ENCODE data around the gene HNF1A.
"Not testable (repeated sequence)": the region's sequence is repeated elsewhere in the genome, so short reads cannot be mapped to it uniquely, and the experiment has no call there.

Gene HNF1A

DNA sequence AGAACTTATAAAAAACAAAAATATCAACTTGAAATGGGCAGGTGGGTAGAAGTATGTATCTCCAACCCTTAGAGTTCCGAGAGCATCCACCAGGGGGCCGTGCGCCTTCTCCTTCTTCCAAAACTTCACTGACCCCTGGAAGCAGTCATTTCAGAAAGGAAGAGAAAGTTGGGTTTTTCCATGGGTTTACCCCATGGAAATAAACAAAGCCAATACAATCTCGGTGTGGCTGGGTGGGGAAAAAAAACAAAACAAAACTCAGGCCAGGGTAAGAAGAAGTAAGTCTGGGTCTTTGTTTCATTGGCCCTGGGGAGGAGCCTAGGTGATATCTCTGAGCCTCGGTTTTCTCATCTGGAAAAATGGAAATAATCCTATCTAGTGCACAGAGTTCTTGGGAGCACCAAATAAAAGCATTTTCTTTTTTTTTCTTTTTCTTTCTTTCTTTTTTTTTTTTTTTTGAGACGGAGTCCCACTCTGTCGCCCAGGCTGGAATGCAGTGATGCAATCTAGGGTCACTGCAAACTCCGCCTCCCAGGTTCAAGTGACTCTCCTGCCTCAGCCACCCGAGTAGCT, 33.6 kb upstream of the HNF1A start:
- no peaks in the 10 kb centered on the region for H3K9me3 Mint-ChIP-seq (ENCODE audit: low read depth)
- no peak overlapping the region for H3K4me3 Mint-ChIP-seq
- H3K4me1 Mint-ChIP-seq (ENCODE audit: low read depth), result peaks cover 2% of the 10 kb centered on the region
- no peaks in the 10 kb centered on the region for H3K36me3 Mint-ChIP-seq
- H3K27me3 Mint-ChIP-seq, result peaks cover under 1% of the 10 kb centered on the region
- H3K27ac Mint-ChIP-seq, result no peak overlapping the region

DNA sequence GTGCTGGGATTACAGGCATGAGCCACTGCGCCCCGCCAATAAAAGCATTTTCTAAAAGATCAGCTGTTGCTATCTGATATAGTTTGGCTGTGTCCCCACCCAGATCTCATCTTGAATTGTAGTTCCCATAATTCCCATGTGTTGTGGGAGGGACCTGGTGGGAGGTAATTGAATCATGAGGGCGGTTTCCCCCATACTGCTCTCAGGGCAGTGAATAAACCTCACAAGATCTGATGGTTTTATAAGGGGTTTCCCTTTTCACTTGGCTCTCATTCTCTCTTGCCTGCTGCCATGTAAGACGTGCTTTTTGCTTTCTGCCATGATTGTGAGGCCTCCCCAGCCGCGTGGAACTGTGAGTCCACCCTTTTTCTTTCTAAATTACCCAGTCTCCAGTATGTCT, 32.8 kb upstream of the HNF1A start:
- not testable (repeated sequence) for H3K36me3 Mint-ChIP-seq; H3K4me3 Mint-ChIP-seq; H3K27ac Mint-ChIP-seq; H3K4me1 Mint-ChIP-seq (ENCODE audit: low read depth); H3K9me3 Mint-ChIP-seq (ENCODE audit: low read depth); H3K27me3 Mint-ChIP-seq

DNA sequence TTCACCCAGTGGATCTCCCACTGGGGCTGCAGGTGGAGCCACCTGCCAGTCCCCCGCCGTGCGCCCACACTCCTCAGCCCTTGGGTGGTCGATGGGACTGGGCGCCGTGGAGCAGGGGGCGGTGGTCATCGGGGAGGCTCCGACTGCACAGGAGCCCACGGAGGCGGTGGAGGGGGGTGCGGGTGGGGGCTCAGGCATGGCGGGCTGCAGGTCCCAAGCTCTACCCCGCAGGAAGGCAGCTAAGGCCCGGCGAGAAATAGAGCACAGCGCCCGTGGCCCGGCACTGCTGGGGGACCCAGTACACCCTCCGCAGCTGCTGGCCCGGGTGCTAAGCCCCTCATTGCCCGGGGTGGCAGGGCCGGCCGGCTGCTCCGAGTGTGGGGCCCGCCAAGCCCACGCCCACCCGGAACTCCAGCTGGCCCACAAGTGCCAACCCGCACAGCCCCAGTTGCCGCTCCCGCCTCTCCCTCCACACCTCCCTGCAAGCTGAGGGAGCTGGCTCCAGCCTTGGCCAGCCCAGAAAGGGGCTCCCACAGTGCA, 28.0 kb upstream of the HNF1A start:
- H3K9me3 Mint-ChIP-seq (ENCODE audit: low read depth); H3K4me3 Mint-ChIP-seq; H3K4me1 Mint-ChIP-seq (ENCODE audit: low read depth); H3K36me3 Mint-ChIP-seq; H3K27ac Mint-ChIP-seq; H3K27me3 Mint-ChIP-seq: not testable (repeated sequence)

DNA sequence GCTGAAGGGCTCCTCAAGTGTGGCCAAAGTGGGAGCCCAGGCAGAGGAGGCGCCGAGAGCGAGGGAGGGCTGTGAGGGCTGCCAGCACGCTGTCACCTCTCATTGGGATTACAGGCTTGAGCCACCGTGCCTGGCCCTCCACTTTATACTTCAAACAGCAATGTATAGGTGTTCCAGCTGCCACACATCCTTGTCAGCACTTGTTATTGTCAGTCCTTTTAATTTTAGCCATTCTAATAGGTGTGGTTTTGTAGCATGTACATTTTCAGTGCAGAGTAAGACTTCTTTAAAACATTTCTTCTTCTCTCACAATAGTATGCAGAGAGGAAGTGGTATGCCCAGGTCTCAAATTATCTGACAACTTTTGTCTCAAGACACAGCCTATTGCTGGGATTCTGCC, 27.5 kb upstream of the HNF1A start:
- Mint-ChIP-seq H3K4me1 (ENCODE audit: low read depth) (no peaks in the 10 kb centered on the region), H3K36me3 (no peaks in the 10 kb centered on the region), H3K27ac (no peak overlapping the region), H3K9me3 (ENCODE audit: low read depth) (no peaks in the 10 kb centered on the region), H3K4me3 (no peak overlapping the region), H3K27me3 (no peaks in the 10 kb centered on the region)

DNA sequence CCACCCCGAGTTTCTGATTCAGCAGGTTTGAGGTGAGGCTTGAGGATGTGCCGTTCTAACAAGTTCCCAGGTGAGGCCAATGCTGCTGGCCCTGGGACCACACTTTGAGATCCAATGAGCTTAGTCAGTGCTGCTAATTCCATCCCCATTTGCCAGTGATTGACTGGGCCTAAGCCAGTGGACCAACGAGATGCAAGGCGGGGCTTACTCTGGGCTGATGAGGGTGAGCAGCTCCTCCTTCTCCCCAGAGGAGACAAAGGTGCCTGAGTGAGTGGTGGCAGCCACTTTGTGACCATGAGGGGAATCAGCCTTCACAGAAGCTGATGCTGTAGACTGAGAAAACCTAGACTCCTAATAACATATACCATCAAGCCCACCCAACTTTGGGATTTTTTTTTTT, 23.1 kb upstream of the HNF1A start:
- Mint-ChIP-seq H3K36me3 (no peaks in the 10 kb centered on the region), H3K4me3 (no peak overlapping the region), H3K4me1 (ENCODE audit: low read depth) (peaks cover 13% of the 10 kb centered on the region), H3K27me3 (no peaks in the 10 kb centered on the region), H3K9me3 (ENCODE audit: low read depth) (no peaks in the 10 kb centered on the region), H3K27ac (no peak overlapping the region)

DNA sequence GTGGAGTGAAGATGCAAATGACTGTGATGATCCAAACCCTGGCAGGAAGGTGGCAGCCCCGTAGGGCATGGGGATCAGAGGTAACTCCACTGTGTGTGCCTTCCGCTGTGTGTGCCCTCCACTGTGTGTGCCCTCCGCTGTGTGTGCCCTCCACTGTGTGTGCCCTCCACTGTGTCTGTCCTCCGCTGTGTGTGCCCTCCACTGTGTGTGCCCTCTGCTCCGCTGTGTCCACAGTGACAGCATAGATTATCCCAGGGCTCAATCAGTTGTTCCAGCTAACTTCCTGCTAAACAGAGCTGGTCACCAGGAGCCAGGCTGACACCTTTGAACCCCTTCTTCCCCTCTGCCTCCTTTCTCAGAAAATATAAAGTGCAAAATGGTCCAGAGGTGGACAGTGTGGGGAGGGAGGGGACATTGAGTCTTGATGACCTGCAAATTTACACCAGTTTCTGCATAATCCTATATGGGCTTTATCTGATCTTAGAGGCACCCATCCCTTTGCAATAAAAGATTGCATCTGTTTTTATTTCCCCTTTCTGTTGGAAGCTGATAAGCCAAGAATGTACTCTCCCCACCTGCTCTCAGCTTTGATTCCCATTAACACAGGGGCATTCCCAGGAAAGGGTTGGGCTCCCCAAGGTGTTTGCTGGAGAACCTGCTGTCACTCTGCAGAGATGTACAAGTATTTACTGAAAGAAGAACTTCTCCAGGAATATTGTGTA, 21.6 kb upstream of the HNF1A start:
- Mint-ChIP-seq H3K27ac (no peak overlapping the region), H3K4me1 (ENCODE audit: low read depth) (peaks cover 23% of the 10 kb centered on the region), H3K27me3 (no peaks in the 10 kb centered on the region), H3K9me3 (ENCODE audit: low read depth) (no peaks in the 10 kb centered on the region), H3K4me3 (no peak overlapping the region), H3K36me3 (no peaks in the 10 kb centered on the region)

DNA sequence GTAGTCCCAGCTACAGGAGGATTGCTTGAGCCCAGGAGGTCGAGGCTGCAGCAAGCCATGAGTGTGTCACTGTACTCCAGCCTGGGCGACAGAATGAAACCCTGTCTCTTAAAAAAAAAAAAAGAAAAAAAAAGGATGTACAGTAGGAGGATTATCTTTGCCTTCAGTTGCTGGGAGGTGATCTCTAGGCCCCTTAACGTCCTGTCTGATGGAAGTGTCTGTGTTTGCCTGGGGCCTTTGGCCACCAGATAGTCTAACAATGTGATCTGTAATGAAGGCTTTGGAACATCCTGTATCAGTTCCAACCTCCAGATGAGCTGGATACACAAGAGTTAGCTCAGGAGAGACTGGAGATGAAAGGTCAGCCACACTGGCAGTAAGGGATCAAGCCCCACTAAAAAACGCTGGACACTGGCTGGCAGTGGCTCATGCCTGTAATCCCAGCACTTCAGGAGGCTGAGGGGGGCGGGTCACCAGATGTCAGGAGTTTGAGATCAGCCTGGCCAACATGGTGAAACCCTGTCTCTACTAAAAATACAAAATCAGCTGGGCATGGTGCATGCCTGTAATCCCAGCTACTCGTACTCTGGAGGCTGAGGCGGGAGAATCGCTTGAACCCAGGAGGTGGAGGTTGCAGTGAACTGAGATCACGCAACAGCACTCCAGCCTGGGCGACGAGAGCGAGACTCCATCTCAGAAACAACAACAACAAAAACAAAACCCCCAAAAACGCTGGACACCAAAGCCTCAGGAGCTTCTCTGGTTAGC, 19.0 kb upstream of the HNF1A start:
- Mint-ChIP-seq H3K27me3 (no peaks in the 10 kb centered on the region), H3K27ac (peak overlapping the region; percentile 16), H3K4me1 (ENCODE audit: low read depth) (peaks cover 31% of the 10 kb centered on the region), H3K36me3 (no peaks in the 10 kb centered on the region), H3K9me3 (ENCODE audit: low read depth) (no peaks in the 10 kb centered on the region), H3K4me3 (peak overlapping the region; percentile 38)

DNA sequence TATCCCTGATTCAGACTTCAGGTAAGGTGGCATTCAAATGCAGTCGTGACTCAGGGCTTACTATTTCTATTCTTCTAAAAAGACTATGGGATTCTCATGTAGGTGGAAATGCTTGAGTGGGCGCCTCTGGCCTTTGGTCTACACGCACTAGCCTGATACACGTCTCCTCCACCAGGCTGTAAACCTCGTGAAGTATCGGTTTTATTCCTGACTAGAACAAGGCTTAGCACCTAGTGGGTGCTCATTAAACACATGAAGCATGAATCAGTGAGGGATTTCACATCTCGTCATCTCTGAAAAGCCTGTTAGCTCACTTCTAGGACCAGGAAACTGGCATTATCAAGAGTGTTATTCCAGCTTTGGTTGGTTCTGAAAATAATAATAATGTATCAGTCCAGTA, 17.7 kb upstream of the HNF1A start:
- Mint-ChIP-seq H3K27me3 (no peaks in the 10 kb centered on the region), H3K9me3 (ENCODE audit: low read depth) (no peaks in the 10 kb centered on the region), H3K4me3 (no peak overlapping the region), H3K27ac (no peak overlapping the region), H3K4me1 (ENCODE audit: low read depth) (peaks cover 31% of the 10 kb centered on the region), H3K36me3 (no peaks in the 10 kb centered on the region)

DNA sequence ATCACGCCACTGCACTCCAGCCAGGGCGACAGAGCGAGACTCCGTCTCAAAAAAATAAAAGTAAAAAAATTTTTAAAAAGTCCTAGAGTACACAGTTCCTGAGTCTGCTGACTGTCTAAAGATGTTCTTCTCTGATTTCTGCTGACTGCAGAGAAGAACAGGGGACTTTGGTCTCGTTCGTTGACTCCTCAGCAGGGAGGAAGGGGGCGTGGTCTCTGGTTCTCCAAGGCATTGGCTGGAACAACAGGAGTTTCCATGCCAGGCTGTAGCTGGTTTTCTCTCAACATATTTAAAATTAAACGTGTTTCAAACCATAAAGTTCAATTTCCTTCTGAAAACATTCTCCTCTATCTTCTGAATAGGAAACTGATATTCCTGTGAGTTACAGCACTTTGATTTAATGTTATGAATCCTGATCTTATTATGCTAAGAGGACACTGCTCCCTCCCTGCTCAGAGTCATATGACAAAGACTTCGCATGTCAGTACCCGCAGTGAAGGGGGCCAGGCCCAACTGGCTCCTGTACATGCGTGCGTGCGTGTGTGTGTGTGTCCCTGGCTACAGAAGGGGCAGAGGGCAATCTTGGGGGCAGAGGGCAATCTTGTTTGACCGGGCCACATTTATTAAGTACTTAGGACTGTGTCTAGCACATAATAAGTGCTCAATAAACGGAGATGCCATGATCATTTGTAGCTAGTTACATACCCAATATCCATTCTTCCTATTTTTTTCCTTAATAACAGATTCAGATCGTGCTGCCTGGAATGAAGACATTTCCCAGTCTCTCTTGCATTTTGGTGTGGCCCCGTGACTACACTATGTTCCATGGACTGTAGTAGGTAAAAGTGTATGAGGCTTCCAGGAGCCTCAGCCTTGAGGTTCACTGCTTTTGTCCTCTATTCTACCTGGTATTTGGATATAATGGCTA, 16.5 kb upstream of the HNF1A start:
- Mint-ChIP-seq H3K36me3 (no peaks in the 10 kb centered on the region), H3K27me3 (no peaks in the 10 kb centered on the region), H3K27ac (no peak overlapping the region), H3K4me1 (ENCODE audit: low read depth) (peaks cover 31% of the 10 kb centered on the region), H3K9me3 (ENCODE audit: low read depth) (no peaks in the 10 kb centered on the region), H3K4me3 (no peak overlapping the region)

DNA sequence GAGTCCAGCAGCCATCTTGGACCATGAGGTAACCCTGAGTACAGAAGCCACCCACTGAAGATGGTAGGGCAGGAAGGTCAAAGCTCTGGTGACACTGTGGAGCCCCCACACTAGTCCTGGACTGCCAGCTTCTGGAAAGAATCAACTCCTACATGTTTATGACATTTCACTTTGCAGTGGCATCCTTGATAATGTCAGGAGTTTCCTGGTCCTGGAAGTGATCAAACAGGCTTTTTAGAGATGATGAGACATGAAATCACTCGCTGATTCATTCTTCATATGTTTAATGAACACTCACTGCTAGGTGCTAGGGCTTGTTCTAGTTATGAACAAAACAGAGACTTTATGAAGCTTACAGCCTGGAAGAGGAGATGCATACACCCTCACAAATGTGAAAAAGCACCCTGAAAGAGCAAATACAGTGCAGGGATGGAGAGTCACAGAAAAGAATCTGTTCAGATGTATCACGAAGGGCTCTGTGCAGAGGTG, 15.8 kb upstream of the HNF1A start:
- H3K4me1 Mint-ChIP-seq (ENCODE audit: low read depth), result peaks cover 31% of the 10 kb centered on the region
- no peaks in the 10 kb centered on the region for H3K27me3 Mint-ChIP-seq
- no peaks in the 10 kb centered on the region for H3K36me3 Mint-ChIP-seq
- H3K27ac Mint-ChIP-seq, result no peak overlapping the region
- no peaks in the 10 kb centered on the region for H3K9me3 Mint-ChIP-seq (ENCODE audit: low read depth)
- H3K4me3 Mint-ChIP-seq, result no peak overlapping the region

DNA sequence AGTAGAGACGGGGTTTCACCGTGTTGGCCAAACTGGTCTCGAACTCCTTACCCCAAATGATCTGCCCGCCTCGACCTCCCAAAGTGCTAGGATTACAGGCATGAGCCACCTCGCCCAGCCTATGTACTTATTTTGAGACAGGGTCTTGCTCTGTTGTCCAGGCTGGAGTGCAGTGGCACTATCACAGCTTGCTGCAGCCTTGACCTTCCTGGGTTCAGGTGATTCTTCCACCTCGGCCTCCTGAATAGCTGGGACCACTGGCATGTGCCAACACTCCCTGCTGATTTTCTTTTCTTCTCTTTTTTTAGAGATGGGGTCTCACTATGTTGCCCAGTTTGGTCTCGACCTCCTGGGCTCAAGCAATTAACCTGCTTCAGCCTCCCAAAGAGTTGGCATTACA, 14.0 kb upstream of the HNF1A start:
- Mint-ChIP-seq H3K27me3 (no peaks in the 10 kb centered on the region), H3K9me3 (ENCODE audit: low read depth) (no peaks in the 10 kb centered on the region), H3K4me1 (ENCODE audit: low read depth) (peaks cover 27% of the 10 kb centered on the region), H3K4me3 (no peak overlapping the region), H3K36me3 (no peaks in the 10 kb centered on the region), H3K27ac (no peak overlapping the region)

DNA sequence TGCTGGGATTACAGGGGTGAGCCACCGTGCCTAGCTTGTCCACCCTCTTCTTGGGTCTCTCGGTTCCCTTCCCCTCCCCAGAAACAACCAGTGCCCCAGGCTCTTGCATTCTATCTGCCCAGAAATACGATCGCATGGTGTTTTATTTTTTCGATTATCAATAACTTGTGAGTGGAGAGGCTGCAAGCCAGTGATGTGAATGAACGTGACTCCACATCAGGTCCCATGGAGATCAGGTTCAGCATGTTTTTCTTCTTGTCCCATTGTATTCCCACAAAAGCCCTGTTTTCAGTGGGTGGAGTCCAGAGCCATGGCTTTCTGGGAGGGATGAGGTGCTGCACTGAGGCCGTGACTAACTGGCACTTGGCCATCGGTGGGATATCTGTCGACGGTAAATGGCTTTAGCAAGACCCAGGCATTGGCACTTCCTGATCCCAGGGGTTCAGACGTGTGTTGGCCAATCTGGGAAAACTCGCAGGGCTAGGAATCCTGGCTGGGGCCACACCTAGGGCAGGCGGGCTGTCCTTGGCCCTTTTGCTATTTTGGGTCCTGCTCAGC, 12.7 kb upstream of the HNF1A start:
- Mint-ChIP-seq H3K4me3 (no peak overlapping the region), H3K9me3 (ENCODE audit: low read depth) (no peaks in the 10 kb centered on the region), H3K36me3 (no peaks in the 10 kb centered on the region), H3K27me3 (no peaks in the 10 kb centered on the region), H3K27ac (no peak overlapping the region), H3K4me1 (ENCODE audit: low read depth) (peaks cover 16% of the 10 kb centered on the region)

DNA sequence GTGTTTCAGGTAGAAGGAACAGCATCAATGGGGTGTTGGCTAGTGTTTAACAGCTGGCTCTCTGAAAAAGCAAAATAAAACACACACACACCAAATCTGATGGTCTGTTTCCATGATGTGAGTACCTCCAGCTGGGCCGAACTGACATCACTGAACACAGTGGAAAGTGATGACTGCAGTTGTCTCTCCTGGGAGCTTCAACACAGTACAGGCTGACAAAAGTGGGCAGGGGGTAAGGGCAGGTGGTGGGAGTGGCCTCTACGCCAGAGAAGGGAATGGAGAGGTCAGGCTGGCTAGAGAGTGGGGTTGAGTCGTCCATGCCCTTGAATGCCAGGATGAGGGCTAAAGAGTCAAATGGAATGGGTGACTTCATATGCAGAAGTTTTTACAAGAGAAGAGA, 8.0 kb upstream of the HNF1A start:
- Mint-ChIP-seq H3K27me3 (no peaks in the 10 kb centered on the region), H3K27ac (no peak overlapping the region), H3K36me3 (no peaks in the 10 kb centered on the region), H3K4me3 (no peak overlapping the region), H3K9me3 (ENCODE audit: low read depth) (no peaks in the 10 kb centered on the region), H3K4me1 (ENCODE audit: low read depth) (peaks cover 4% of the 10 kb centered on the region)

All from activated naive CD8-positive, alpha-beta T cell (primary cell).